HG03378 (cell line): Measurements from ENCODE around the gene HP1BP3.

ENCODE experiments used
- ATAC-seq: cut with Tn5 transposase; IDR thresholded peaks from one replicate; pipeline ENCODE4 v1.9.1; 2021; ENCODE audit warnings: mild to moderate bottlenecking, moderate library complexity; ENCODE audit not compliant: unreplicated experiment

The HP1BP3 gene

GRCh38 chr1:20696397-20697333, 90.4 kb downstream of the HP1BP3 start:
- no peak for ATAC-seq

GRCh38 chr1:20695515-20695914, 91.6 kb downstream of the HP1BP3 start:
- ATAC-seq, result no peak

DNA sequence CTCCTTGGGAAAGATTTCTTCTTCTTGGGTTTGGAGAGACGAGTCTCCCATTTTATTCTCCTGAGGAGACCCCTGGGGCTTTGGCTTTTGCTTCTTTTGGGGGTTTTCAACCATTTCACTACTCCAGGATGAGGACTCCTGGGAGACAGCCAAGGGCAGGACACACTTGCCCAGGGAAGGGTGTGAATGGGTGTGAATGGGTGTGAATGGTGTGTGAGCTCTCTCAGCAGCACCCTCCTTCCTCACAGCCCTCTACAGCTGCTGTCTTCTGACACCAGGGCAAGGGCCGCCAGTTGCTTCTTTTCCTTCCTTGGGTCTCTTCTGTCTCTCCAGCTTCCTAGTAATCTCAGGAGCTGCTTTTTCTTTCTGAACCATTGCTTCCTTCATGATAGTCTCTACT, 93.5 kb downstream of the HP1BP3 start:
- no peak for ATAC-seq
